HG03521 (cell line): Measurements from ENCODE around the gene CDC42.
"Not testable (repeated sequence)": the region's sequence is repeated elsewhere in the genome, so short reads cannot be mapped to it uniquely, and the experiment has no call there.

Experiments
- ATAC-seq: cut with Tn5 transposase; IDR thresholded peaks from one replicate; pipeline ENCODE4 v1.9.1; 2021; ENCODE audit warnings: mild to moderate bottlenecking, moderate library complexity; ENCODE audit not compliant: unreplicated experiment

Gene CDC42

GRCh38 chr1:22071511-22071910 is 19.0 kb downstream of the CDC42 start:
- no peak for ATAC-seq

- ATAC-seq = no peak
These were observed 22.3 kb downstream of the CDC42 start for GRCh38 chr1:22074803-22075202.

- no peak for ATAC-seq
These were observed 23.2 kb downstream of the CDC42 start for GRCh38 chr1:22075718-22076117.

GRCh38 chr1:22076346-22076745 is 23.8 kb downstream of the CDC42 start:
- ATAC-seq = no peak

GRCh38 chr1:22077728-22078127 is 25.2 kb downstream of the CDC42 start:
- ATAC-seq = no peak

GRCh38 chr1:22078133-22078532 is 25.6 kb downstream of the CDC42 start:
- no peak for ATAC-seq

DNA sequence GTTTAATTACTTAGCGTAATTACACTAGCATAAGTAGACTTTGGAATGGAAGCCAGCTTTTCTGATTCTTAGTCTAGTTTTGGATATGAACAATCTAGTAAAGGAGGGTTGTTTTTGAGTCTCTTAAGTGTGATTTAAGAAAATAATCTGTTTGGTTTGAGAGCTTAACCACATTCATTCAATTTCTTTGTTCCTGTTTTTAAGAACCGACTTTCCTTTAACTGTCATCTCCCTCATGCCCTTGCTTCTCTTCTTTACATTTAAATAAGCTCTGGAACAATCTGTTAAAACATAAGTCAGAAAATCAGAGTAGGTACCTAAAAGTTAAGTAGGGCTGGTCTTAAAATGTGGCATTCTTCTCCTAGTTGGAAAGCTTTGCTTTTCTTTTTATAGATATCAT is 27.7 kb downstream of the CDC42 start:
- no peak for ATAC-seq

DNA sequence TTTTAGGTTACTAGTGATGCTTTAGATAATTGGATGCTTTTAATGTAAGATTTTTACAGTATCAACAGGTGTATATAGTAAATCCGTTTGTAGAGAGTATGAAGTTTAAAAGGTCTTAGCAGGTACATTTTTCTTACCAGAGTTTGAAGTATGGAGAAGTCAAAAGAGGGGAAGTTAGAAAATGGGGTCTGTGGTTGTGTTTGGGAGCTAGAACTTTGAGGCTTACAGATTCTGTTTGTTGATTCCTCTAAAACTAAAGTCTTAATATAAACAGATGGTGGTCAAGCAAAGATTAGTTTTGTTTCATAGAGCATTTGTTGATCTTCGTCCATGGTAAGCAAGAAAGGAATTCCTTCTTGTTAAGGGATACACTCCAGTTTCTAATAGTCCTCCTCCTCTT is 35.8 kb downstream of the CDC42 start:
- no peak for ATAC-seq

DNA sequence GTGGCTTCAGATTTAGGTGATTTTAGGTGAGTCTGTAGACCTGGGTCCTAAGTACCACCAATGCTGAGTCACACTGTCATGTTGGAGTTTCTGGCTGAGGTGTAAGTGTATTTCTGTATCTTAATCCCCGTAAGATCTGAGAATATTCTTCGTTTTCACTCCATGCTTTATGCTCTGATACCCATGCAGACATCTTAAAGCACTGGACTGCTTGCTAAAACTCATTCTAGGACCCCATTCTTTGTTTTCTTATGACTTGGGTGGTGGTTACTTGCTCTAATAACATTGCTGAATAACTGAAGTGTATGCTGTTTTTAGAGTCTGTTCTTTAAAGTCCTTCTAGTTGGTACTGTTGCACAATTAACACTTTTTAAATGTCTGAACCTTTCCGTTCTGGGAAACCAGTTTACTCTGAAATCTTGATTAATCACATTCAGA is 36.6 kb downstream of the CDC42 start:
- ATAC-seq = no peak

GRCh38 chr1:22089787-22090186 is 37.3 kb downstream of the CDC42 start:
- ATAC-seq = no peak

DNA sequence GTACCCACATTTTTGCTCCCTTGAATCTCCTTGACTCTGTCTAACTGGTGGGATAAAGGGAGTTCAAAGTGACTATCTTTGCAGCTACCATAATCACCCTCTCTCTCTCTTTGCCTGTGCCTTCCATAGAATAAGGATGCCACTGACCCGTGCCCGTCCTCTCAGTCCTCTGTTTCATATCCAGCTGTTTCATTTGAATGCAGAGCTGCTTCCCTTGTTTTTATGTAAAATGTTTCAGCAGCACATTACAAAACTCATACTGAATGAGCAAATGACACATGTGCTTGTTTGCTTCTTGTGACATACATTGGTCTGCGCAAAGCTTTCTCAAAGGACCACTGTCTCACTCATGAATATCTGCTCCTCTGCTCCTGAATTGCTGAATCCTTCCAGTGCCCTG is 38.4 kb downstream of the CDC42 start:
- no peak for ATAC-seq

GRCh38 chr1:22092026-22092768 is 39.7 kb downstream of the CDC42 start:
- ATAC-seq = not testable (repeated sequence)

- ATAC-seq = no peak
These were observed 41.0 kb downstream of the CDC42 start for GRCh38 chr1:22093513-22093912.

DNA sequence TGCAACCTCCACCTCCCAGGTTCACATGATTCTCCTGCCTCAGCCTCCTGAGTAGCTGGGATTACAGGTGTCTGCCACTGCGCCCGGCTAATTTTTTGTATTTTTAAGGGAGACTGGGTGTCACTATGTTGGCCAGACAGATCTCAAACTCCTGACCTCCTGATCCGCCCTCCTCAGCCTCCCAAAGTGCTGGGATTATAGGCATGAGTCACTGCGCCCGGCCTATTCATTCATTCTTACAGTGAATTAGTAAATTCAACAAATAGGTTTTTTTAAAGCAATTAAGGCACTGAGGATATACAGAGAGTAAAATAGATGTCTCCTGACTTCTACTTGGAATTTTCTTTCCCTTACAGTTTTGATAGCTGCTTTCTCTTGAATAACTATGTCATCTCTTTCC is 43.5 kb downstream of the CDC42 start:
- ATAC-seq = no peak

GRCh38 chr1:22096463-22096862 is 44.0 kb downstream of the CDC42 start:
- no peak for ATAC-seq

DNA sequence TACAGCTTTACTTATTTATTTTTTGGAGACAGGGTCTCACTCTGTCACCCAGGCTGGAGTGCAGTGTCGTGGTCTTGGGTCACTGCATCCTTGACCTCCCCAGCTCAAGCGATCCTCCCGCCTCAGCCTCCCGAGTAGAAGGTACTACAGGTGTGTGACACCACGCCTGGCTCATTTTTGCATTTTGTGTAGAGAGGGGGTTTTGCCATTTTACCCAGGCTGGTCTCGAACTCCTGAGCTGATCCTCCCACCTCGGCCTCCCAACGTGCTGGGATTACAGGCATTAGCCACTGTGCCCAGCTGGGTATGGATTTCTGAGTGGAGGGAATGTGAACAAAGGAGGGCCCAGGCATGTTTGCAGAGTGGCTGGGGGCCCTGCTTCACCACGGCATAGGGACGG is 46.2 kb downstream of the CDC42 start:
- ATAC-seq = no peak

GRCh38 chr1:22100168-22100567 is 47.7 kb downstream of the CDC42 start:
- ATAC-seq = no peak

DNA sequence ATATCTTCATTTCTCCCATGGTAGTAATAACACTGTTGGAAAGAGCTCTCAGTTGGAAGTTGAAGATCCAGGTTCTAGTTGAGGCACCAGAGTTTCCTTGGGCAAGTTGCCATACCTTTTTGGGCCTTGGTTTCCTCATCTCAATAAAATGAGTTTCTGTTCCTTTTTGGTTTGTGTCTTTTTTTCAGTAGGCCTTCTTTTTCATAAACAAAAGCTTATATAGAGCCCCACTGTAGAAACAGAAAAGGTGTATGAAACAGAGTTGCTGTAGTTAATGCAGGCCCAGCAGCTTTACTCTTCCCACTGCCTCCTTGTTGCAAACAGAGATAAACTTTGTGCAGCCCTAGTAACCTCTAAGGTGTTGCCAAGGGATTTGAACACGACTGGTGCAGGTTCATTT is 48.7 kb downstream of the CDC42 start:
- ATAC-seq = no peak

GRCh38 chr1:22101995-22102394 is 49.5 kb downstream of the CDC42 start:
- ATAC-seq = no peak

DNA sequence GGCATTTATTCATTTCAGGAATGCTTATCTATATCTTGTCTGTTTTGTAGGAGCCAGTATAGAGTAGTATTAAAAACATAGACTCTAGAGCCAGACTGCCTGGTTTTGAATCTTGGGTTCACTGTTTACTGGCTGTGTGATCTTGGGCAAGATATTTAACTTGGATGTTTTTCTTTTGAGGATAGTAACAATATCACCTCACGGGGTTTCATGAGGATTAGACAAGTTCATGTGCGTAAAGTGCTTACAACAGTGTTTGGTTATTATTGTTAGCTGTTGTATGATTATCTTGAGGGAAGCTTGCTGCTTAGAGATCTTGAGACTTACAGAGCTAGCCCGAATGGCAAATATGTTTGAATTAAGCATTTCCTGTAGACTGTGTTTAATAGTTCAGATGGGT is 50.2 kb downstream of the CDC42 start:
- ATAC-seq = no peak

DNA sequence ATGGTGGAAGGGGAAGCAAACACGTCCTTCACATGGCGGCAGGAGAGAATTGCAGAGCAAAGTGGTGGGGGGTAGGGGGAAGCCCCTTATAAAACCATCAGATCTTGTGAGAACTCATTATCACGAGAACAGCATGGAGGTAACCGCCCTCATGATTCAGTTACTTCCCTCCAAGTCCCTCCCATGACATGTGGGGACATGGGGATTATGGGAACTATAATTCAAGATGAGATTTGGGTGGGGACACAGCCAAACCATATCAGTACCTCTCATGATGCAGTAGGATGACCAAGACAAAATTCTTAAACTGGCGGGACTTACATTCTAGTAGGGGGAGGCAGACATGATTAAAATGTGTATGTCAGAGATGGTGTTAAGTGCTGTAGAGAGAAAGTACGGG is 51.6 kb downstream of the CDC42 start:
- no peak for ATAC-seq

GRCh38 chr1:22104865-22105437 is 52.4 kb downstream of the CDC42 start:
- ATAC-seq = no peak
